Measurements from ENCODE around the gene ETNK2. TPM values are rescaled to one million over a fixed set of nuclear protein-coding genes. Genes with fewer than 3 reads are reported as not detected.

The ETNK2 gene
- total RNA-seq, 1 experiment from 2014 or later = 0.17 TPM

DNA sequence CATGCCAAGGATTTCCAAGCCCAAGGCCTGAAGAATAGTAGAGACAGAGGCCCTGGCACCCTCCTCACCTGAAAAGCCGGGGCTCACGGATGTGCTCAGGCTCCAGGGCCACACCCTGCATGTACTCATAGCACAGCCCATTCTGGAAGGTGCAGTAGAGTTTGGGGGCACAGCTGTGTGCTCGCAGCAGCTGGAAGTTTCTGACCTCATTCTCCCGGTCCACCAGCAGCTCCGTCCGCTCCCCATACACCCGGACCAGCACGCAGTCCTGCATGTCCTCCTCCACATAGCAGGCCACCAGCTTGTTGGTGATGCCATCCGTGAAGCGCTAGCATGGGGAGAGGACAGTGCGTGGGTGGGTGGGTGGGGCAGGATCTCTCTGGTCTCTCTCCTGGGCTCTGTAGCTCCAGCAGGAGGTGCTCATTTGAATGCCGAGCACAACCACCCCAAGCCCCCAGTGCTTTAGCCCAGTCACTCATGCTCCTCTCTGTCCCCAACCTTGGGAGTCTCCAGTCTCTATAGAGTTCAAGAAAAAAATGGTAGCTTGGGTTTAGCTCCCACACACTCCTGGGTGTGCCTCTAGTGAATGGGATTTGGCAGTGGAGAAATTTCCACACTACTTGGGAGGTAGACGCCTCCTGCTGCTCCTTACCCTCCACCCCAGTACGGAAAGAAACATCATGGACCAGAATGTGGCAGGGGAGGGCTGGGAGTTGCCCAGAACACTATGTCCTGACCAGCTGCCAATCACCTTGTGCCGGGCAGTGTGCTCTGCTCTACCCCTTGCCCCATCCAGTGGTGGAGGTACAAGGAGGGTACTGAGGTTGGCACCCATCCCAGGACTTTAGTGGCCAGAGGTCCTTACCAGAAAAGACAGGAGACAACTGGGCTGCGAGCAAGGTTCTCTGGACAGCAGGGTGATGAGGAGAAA, 1.9 kb downstream of the ETNK2 start:
- DNase-seq (ENCODE audit: extremely low read depth, low read depth) = no peak

DNA sequence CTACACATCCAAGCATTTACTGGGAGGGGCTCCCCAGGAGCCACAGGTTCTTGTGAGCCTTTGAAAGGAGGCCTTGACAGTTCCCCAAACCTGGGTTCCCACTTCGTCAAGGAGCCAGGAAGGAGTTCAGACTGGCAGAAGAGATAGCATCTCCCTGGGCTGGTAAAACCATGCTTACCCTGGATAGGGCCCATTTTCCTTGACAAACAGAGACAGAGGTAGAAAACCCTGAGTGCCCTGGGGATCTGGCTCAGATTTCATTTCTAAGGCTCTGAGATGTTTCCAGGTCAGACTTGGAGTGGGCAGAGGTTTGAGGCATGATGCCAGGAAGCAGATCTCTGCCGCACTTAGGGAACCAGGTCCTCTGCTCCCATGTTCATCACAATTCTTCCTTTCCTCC, 2.7 kb downstream of the ETNK2 start:
- DNase-seq (ENCODE audit: extremely low read depth, low read depth) = no peak

DNA sequence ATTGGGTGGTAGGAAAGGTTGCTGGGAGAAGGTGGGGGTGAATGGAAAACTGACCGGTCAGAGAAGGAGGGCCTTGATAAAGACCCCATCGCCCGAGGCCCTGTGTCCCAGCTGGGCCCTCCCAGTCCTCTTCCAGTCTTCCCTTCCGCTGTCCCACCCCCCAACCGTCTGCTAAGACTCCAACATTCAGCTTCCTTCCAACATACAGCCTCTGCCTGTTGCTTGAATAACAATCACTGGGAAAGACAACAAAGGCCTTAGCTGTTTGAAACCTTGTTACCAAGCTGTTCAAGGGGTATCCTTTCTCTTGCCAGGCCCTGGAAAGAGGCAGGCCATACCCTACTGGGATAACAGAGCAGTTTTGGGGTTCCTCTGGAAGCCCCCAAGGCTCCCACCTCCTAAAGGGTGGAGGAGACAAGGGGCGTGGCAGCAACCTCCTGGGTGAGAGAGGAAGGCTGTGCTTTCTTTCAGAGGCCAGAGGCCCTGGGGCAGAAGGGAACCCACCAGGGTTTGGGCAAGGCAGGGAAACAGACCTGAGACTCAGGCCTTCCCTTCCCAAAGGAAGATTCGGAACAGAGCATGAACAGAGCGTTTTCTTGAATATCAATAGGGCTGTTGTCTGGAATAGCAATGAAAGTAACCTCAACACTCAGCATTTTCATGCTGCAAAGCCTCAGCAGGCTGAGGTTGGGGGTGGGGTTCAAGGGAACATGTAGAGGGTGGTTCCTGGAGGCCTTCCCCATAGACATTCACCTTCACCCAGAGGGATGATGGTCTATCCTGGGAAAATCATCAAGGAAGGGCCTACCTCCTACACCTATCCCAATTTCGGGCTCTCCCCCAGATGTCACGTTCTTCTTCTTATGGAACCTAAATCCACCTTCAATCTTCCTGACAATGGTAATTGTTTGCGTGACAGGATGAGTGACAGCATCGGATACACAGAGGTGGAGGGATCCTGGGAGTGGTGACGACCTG, 4.1 kb downstream of the ETNK2 start:
- no peak for DNase-seq (ENCODE audit: extremely low read depth, low read depth)

DNA sequence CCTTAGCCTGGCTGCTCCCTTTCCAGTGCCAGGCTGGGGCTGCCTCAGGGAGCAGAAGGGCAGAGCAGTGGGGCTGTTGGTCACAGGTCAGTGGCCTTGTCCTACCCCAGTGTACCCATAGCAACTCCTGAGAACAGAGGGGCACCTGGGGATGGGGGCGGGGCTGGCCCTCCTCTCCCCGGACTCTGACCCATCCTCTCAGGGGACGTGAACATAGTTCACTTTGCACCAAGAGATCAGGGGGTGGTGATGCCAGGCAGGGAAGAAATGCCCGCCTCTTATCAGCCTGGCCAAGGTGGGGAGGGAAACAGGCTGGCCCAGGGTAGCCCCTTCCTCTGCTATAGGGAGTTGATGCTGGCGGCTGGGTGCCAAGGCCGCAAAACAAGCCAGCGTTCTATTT, 4.9 kb downstream of the ETNK2 start:
- no peak for DNase-seq (ENCODE audit: extremely low read depth, low read depth)

DNA sequence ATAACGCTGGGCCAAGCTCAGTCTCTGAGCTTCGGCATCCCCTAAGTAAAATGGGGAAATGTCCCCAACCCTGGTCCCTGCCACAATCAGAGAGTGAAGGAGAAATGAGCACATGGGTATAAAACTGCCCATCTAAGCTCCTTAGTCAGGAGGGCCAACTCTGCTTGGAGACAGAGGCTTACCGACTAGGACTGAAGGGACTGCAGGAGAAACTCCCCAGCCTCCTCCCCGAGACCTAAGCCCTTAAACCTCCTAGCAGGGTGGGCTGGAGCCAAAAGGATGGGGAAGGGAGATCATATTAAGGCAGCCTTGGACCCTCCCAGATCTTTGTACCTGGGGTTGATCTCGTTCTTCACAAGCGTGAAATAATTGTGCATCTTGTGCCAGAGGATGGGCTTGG, 5.5 kb downstream of the ETNK2 start:
- DNase-seq (ENCODE audit: extremely low read depth, low read depth) = no peak

DNA sequence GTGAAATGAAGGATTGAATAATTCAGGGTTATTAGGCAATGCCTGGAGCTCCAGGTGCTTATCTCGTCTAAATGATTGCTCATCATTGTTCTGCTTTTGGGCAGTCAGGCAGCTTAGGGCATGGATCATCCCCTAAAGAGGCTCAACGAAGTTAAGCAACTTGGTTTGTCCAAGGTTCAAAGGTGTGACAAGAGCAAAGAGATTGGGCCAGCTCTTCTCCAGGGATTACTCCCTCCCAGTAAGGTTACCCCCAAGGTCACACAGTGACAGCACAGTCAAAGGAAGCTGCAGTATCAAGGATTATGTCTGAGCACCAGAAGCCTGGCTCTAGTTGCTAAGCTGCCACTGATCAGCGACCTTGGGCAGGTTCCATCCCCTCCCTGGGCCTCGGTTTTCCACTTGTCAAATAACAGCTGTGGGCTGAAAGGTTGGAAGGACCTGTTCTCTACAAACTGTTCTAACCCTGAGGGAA, 6.8 kb downstream of the ETNK2 start:
- no peak for DNase-seq (ENCODE audit: extremely low read depth, low read depth)

DNA sequence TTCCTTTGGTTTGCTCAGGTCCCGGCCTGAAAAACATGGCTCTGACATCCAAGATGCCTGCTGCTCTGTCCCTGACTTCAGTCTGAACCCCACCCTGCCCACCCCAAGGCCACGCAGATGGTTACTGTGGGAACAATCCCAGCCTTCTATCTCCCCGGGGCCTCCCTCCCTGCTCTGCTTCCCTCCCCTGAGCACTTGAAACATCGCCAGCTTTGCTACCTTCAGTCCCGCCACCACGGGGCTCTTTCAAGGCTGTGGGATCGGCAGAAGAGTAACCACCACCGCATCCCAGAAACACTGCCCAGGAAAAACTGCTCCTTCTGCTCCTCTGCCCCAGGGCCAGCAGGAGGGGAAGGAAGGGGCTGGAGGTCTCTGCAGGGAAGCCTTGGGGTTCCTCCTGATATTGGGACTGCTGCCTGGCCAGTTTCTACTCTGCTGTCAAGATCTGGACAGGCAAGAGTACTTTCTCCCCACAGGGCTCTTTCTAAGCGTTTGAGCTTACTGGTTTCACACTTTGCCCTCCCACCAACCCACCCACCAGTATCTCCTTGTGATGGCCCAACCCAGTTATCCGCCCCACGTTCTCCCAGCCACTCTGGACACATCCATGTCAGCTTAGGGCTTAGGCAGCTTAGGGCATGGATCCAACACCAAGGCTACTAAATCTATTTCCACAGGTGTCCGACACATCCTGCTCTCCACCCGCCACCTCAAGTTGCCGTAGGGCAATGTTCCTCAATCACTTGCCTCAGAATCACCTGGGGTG, 8.4 kb downstream of the ETNK2 start:
- DNase-seq (ENCODE audit: extremely low read depth, low read depth) = no peak

DNA sequence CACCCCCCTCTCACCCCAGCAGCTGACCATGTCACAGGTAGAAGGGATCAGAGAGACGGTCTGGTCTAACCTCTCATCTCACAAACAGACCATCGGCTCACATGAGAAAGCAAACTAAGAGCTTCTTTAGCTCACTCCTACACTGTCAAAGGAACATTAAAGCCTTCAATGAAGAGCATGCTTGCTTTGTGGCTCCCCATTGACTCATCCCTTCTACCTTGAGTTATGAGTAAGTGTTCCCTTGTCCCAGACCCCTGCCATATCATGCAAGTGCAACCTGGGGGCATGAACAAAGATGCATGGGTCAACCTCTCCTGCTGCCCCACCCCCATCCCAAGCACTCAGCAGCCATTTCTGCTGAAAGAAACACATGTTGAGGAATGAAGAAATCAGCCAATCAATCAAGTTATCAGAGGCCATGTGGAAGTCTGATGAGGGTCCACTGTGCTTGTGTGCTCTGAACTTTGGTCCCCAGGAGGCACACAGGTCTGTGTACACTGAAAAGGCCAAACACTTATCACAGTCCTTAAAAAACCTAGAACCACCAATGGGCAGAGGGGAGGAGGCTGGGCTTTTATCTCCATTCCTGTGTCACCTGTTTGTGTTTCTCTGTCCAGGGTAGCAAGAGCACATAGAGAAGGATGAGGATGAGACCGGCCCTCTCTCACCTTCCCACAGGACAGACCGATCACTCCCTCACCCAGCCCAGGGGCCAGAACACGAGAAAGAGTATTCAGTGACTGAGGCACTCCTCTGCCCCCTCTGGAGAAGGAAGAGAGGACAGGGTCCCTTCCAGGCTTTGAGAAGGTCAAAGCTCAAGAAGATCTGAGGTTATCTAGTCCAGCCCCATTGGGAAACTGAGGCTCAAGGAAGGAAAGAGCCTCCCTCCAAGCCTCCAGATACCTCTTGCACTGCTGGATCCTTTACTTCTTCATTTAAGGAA, 9.5 kb downstream of the ETNK2 start:
- no peak for DNase-seq (ENCODE audit: extremely low read depth, low read depth)

DNA sequence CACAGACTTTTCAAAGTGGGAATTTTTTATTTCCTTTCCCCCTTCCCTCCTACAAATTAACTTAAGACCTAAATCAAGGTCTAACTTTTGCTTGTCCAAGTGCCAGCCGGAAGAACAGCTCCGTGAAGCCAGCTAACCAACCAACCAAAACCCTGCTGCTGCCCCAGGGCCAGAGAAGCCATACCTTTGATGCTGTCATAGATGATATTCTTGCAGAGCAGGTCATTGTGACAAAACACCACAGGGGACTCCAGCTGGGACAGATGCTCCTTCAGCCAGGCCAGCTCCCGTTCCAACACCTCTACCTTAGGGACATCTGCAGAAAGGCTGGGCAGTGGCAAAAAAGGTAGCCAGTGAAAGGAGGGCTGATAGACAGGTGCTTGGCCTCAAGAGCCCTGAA, 10.7 kb downstream of the ETNK2 start:
- no peak for DNase-seq (ENCODE audit: extremely low read depth, low read depth)

DNA sequence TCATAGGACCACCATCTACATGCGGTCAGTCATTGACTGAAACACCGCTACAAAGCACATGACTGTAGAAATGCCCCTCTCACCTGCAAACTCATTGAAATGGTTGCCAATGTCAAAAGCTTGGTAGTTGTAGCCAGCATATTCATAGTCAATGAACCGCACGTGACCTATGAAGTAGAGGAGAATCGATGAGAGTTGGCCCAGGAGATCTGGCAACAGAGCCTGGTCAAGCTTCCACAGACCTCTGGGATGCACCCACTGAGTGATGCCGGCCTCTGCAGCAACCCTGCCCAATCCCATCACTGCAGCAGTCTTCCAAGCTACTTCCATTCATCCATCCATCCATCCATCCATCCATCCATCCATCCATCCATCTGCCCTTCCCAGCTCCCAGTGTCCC, 11.9 kb downstream of the ETNK2 start:
- no peak for DNase-seq (ENCODE audit: extremely low read depth, low read depth)

DNA sequence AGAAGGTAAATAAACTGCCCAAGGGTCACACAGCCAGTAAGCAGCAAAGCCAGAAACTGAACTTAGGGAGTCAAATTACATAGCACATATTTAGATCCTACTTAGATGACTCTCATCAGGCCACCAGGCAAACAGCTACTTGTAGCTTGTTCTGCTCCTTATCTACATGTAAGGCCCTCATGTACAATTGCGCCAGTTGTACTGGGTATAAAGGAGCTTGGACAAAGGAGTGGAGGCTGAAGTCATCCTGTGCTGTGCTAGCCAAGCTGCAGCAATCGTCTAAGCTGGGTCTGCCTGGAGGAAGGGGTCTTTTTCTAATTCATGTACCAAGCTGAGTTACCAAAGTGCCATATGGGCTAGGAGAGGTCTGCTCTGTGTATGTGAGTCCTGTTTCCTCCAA, 12.8 kb downstream of the ETNK2 start:
- DNase-seq (ENCODE audit: extremely low read depth, low read depth) = no peak

DNA sequence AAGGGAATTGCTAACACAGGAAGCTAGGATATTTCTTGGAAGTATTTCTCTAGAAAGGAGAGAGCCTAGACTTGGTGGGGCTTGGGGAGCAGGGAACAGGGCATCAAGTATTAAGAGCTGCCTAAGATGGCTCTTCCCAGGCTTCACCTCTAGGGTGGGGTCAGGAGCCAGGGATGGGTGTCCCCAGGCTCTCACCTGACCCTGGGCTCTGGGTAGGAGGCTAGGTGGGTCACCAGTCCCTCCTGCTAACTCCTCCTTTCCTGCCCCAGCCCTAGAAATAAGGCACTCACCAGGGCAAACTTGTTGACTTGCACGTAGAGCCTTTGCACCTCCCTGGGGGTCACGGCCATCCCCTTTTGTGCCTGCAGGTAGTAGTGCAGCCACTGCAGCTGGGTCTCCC, 15.0 kb downstream of the ETNK2 start:
- no peak for DNase-seq (ENCODE audit: extremely low read depth, low read depth)

DNA sequence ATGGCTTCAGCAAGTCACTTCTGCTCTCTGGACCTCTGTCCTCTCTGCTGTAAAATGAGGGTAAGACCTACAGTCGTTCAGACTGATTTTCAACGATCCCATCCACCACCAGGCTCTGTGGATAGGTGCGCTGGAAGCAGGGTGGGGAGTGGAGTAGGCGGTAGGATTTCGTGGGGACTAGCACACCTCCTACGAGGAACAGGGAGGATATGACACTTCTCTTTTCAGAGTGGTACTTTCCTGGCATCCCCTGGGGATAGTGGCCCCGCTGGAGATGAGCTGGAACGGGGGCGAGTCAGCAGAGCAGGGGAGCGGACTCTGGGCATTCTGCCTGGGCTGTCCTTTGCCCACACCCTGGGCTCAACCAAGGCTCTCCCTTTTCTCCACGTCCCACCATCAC, 17.7 kb downstream of the ETNK2 start:
- no peak for DNase-seq (ENCODE audit: extremely low read depth, low read depth)

DNA sequence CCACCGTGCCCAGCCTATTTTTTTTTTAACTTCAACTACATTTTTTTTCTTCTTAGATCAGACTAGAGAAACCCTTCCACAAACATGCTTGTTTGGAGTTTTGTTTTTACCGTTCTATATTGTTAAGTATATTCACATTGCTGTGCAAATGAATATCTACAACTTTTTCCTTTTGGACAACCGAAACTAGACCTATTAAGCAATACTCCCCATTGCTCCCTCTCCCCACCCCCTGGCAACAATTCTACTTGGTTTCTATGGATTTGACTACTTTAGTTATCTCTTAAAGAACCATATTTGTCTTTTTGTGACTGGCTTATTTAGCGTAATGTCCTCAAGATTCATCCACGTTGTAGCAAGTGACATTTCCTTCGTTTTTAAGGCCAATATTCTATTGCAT, 19.1 kb downstream of the ETNK2 start:
- DNase-seq (ENCODE audit: extremely low read depth, low read depth) = no peak

DNA sequence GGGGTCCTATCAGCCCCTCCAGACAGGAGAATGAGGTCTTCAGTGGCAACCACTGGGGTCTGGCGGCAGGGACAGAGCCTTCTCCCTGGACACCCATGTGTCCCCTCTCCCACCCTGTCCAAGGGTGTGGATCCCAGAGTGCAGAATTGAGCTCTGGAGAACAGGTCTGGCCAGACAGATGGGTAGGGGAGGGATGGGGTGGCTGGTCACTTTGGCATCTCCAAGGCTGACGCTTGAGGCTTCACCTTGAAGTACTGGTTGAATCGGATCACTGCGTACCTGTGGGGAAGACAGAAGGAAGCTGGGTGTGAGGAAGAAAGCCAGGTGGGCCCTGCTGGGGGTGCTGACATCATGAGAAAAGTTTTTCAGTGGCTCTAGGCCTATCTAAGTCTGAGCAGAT, 19.9 kb downstream of the ETNK2 start:
- DNase-seq (ENCODE audit: extremely low read depth, low read depth) = no peak

DNA sequence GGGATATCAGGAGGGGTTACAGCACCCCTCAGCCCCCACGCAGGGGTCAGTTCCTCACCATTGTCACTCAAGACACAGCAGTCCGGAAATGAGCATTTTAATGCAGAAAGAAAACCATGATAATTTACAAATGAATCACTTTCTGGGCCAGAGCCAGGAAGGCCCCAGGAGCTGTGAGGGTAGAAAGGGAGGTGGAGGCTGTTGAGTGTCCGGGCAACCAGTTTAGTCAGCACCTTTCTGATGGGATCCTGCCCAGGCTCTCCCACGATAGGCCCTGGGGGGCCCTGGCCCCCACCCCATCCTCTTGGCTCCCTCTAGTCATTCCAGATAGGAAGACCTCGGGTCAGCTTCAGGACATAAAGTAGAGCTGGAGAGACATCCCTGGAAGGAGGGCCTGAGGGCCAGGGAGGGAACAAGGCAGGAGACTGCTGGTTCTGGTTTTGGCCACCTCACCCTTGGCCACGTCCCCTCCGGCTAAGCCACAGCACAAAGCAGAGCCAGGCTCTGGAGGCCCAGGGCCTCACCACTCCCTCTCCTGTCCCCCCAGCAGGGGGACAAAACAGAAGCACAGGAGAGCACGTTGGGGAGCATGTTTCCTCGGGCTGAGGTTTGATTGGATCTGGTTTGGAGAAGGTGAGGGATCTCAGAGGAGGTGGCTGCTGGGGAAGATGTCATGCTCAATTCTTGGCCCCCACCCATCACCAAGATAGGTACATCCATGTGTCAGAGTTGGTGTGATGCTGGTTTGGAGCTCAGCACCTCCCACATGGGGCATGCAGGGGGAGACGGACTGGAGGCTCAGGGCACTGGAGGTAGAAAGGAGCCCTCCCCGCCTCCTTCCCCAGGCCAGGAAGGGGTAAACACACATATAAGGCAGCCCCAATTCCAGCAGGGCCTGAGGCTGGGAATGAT, 20.6 kb downstream of the ETNK2 start:
- DNase-seq (ENCODE audit: extremely low read depth, low read depth) = no peak

DNA sequence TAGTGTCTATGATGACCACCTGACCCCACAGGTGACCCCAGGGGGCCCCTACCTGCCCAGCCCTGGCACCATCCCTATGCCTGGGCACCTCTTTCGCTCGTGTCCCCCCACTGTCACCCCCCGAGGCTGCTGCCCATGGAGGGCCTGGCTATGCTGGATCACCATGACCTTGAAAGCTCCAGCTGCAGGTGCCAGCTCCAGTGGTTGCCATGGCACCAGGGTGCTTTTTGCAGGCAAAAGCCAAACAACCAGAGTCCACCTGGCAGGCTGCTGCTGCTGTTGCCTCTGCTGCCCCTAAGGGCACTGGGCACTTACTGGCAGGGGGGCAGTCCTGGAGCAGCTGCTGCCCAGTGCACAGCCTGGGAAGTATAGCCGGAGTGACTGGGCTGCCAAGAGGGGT, 21.7 kb downstream of the ETNK2 start:
- no peak for DNase-seq (ENCODE audit: extremely low read depth, low read depth)

Measured in NCI-H460 (cell line).